CD8-positive, alpha-beta memory T cell (primary cell): ENCODE results near the gene VWA8. TPM values are rescaled to one million over a fixed set of nuclear protein-coding genes. Genes with fewer than 3 reads are reported as not detected.

Experiments
- CTCF ChIA-PET: fragments of 350-600 bp; sonication (Branson Sonifier 250); formaldehyde crosslinking; loops from one replicate; lab custom pipeline; 2021; ENCODE audit warnings: antibody characterized with exemption; lab: Charles Lee
- POLR2A ChIA-PET: fragments of 350-600 bp; sonication (Branson Sonifier 250); formaldehyde crosslinking; loops from one replicate; lab custom pipeline; 2021; ENCODE audit warnings: antibody characterized with exemption; lab: Charles Lee
- DNase-seq, 5 donors: peaks; one replicate each; pipeline versions ENCODE4 v3.0.0 to v3.0.0-alpha.2; 2020 to 2022; ENCODE audit warnings: mixed read lengths in 1 of 5
- H3K27ac ChIP-seq: one replicate; pipeline ENCODE4 v1.7.0; 2013; ENCODE audit warnings: low read depth, mild to moderate bottlenecking, low read length, moderate library complexity
- H3K27me3 ChIP-seq: 2 replicates; pipeline ENCODE4 v1.7.0; 2013; ENCODE audit warnings: low read length, mild to moderate bottlenecking; ENCODE audit not compliant: insufficient read depth, poor library complexity, severe bottlenecking
- H3K36me3 ChIP-seq: 2 replicates; pipeline ENCODE4 v1.7.0; 2013; ENCODE audit warnings: mild to moderate bottlenecking, low read length, moderate library complexity; ENCODE audit not compliant: insufficient read depth
- H3K4me1 ChIP-seq: 2 replicates; pipeline ENCODE4 v1.7.0; 2013; ENCODE audit warnings: mild to moderate bottlenecking, low read length, moderate library complexity; ENCODE audit not compliant: insufficient read depth
- H3K4me3 ChIP-seq: 2 replicates; pipeline ENCODE4 v1.7.0; 2013; ENCODE audit warnings: mild to moderate bottlenecking, low read length
- H3K9me3 ChIP-seq: 2 replicates; pipeline ENCODE4 v1.7.0; 2013; ENCODE audit warnings: mild to moderate bottlenecking, low read length
- H3K27ac Mint-ChIP-seq, 8 donors: one replicate each; pipeline ENCODE4 v1.8.0; 2020 to 2021; ENCODE audit warnings: mixed read lengths in 8 of 8, mild to moderate bottlenecking in 6 of 8, inconsistent platforms in 3 of 8, moderate library complexity in 3 of 8
- H3K27me3 Mint-ChIP-seq, 2 donors: one replicate each; pipeline ENCODE4 v1.8.0; 2020 to 2021; ENCODE audit warnings: mixed read lengths in 2 of 2, mild to moderate bottlenecking in 1 of 2, moderate library complexity in 1 of 2
- H3K36me3 Mint-ChIP-seq, 3 donors: one replicate each; pipeline ENCODE4 v1.8.0; 2020 to 2021; ENCODE audit warnings: mixed read lengths in 3 of 3, inconsistent platforms in 1 of 3, mild to moderate bottlenecking in 1 of 3
- H3K4me1 Mint-ChIP-seq, 3 donors: one replicate each; pipeline ENCODE4 v1.8.0; 2020 to 2021; ENCODE audit warnings: mixed read lengths in 3 of 3, inconsistent platforms in 1 of 3, mild to moderate bottlenecking in 1 of 3
- H3K4me3 Mint-ChIP-seq, 7 donors: one replicate each; pipeline ENCODE4 v1.8.0; 2020 to 2021; ENCODE audit warnings: mixed read lengths in 7 of 7, mild to moderate bottlenecking in 6 of 7, moderate library complexity in 4 of 7, inconsistent platforms in 2 of 7
- H3K9me3 Mint-ChIP-seq, 5 donors: one replicate each; pipeline ENCODE4 v1.8.0; 2020 to 2022; ENCODE audit warnings: mixed read lengths in 5 of 5, mild to moderate bottlenecking in 3 of 5, moderate library complexity in 2 of 5, inconsistent platforms in 1 of 5
- polyA plus RNA-seq: library from polyadenylated mRNA; unstranded; fragments of 300-500 nt; fragmentation: Illumina TruSeq; gene quantifications from one replicate; pipeline ENCODE4 v1.2.3, GENCODE V29; 2021
- total RNA-seq, 2 experiments: library from RNA; stranded (reverse); gene quantifications; one replicate each; pipeline ENCODE4 v1.2.3, GENCODE V29; 2021

VWA8 gene
- total and polyA plus RNA-seq, 3 experiments from 2014 or later, result 6.9 to 21.3 (median 21.2) TPM

DNA sequence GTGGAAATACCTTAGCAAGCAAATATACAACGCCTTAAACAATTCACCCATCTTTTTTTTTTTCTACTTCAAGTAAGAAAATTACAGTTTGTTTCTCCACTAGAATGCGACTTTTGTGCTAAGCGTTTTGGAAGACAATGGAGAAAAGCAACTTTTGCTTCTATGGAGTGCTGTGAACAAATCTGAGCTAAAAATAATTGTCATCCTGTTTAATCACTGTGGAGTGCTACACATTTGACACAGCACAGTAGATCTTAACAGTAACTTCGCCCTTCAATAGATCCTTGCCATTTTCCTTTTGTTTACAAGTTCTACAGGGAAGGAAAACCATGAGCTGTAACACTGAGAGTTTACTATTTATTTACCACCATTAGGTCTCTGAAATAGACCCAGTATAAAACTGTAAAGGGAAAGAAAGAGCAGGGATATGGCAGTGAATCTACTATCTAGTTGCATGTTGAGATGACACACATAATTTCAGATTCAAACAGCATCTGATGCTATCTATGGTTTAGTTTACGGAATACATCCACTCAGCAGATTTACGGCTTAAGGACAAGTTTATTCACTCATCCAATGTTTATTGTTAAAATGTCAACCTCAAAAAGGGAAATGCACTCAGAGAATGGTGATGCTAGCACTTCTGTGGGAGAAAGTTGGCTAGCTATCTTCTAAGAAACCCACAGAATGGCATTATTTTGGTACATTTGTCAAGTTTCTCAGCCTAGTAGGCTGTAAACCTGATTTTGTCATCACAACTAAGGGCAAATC is 175.3 kb downstream of the VWA8 start:
- Mint-ChIP-seq H3K27ac (no peak overlapping the region), H3K4me1 (no peaks in the 10 kb centered on the region), H3K9me3 (no peaks in the 10 kb centered on the region), H3K27me3 (no peaks in the 10 kb centered on the region), H3K4me3 (no peak overlapping the region), H3K36me3 (peaks cover 0 to 14% (median 8%) of the 10 kb centered on the region in 3 donors)
- Histone ChIP-seq H3K36me3 (no peaks in the 10 kb centered on the region), H3K27me3 (no peaks in the 10 kb centered on the region), H3K27ac (no peak overlapping the region), H3K9me3 (no peaks in the 10 kb centered on the region), H3K4me3 (no peak overlapping the region), H3K4me1 (no peaks in the 10 kb centered on the region)
- DNase-seq, result no peak
- CTCF ChIA-PET, result interaction anchor here (0.9 kb wide), 1 partner anchor 20 kb away, joined by 3 read pairs; no protein-coding TSS in a partner anchor
- POLR2A ChIA-PET, result no interaction called here

DNA sequence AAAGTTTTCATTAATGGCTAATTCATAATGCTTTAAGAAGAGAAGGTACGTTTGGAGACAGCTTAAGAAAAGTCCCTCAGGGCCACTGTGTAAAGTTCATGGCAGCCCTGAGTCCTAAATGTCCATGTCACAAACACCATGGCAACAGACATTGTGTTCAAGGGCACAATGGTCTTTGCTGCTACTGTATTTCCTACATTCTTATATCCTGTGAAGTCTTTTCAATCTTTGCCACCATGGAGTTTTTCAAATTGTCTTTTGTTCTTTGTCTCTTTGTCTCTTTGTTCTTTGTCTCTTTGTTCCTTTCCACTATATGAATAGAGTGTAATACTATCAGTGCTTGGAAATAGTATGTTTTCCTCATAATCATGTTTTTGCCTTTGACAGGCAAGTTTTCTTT is 178.8 kb downstream of the VWA8 start:
- Mint-ChIP-seq H3K27me3 (no peaks in the 10 kb centered on the region), H3K9me3 (no peaks in the 10 kb centered on the region), H3K4me3 (no peak overlapping the region), H3K27ac (no peak overlapping the region), H3K4me1 (no peaks in the 10 kb centered on the region), H3K36me3 (peaks cover 6 to 24% (median 6%) of the 10 kb centered on the region in 3 donors)
- CTCF ChIA-PET, result no interaction called here
- Histone ChIP-seq H3K9me3 (no peaks in the 10 kb centered on the region), H3K27ac (no peak overlapping the region), H3K36me3 (no peaks in the 10 kb centered on the region), H3K4me1 (no peaks in the 10 kb centered on the region), H3K4me3 (no peak overlapping the region), H3K27me3 (no peaks in the 10 kb centered on the region)
- no peak for DNase-seq
- POLR2A ChIA-PET, result no interaction called here

DNA sequence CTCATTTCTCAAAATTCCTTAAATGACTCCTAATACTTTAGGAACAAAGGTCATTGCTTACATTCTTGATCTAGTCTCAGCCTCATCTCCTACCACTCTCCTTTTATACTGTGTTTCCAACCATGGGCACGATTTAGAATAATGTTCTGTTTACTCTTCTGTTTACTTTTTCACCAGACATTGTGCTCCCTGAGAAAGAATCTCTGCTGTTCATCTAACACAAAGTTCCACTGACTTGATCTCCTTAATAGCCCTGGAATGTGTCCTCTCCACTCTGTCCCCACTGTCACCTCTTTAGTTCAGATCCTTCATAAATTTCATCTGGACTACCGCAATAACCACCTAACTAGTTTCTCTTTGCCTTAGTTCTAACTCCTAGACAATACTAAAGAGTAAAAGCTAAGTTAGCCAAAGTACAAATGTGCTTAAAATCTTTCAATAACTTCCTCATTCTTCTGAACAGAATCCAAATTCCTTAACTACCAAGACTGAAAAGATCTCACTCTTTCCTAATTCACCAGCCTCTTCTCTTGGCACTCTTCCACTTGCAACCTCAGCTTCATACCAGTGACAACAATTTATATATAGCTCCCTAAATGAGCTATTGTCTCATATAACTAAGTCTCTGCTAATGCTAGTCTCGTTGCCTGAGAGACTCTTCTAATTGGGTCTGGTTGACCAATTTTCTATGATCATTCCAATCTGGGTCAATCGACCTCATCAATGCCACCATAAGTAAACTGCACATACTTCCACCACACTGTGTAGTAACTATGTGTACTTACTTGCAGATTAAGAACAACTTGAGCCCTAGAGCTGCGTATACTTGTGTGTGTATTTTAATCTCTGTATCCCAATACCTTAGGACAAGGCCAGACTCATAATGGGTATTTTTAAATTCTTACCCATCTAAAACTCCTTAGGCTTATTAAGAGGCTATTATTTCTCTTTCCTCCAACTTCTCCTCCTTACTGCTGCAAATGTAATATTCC is 179.9 kb downstream of the VWA8 start:
- POLR2A ChIA-PET, result no interaction called here

DNA sequence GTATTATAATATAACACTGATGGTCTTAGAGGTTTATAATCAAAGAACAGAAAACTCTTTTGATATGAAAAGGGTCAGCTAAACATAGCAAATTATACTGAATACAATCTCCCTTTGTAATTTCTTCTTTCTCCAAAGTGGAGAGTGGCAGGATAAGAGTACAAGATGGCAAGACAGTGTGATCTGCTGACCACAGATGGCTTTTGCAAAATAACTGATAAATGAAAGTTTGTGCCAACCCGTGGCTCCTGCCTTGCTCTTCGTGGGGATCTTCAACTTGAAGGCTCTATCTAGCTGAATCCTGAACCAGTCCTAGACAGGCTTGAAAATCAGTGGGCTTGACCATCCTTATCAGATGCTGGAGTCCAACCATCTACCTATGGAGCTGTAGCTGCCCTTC is 185.7 kb downstream of the VWA8 start:
- peak overlapping the region in 2 of 8 donors; percentile 2 to 16 for H3K27ac Mint-ChIP-seq
- H3K4me1 ChIP-seq, result no peaks in the 10 kb centered on the region
- H3K4me3 ChIP-seq, result no peak overlapping the region
- H3K4me3 Mint-ChIP-seq, result no peak overlapping the region
- H3K9me3 ChIP-seq, result no peaks in the 10 kb centered on the region
- H3K27me3 ChIP-seq, result no peaks in the 10 kb centered on the region
- no peak overlapping the region for H3K27ac ChIP-seq
- H3K9me3 Mint-ChIP-seq, result no peaks in the 10 kb centered on the region
- peaks cover 8 to 43% (median 16%) of the 10 kb centered on the region in 3 donors for H3K36me3 Mint-ChIP-seq
- H3K4me1 Mint-ChIP-seq, result no peaks in the 10 kb centered on the region
- no peaks in the 10 kb centered on the region for H3K27me3 Mint-ChIP-seq
- H3K36me3 ChIP-seq, result no peaks in the 10 kb centered on the region
- POLR2A ChIA-PET, result no interaction called here
- CTCF ChIA-PET, result no interaction called here
- DNase-seq, result no peak

More for the DNA sequence above, 179.9 kb downstream of the VWA8 start:
- no peak overlapping the region for H3K4me3 ChIP-seq
- no peak overlapping the region for H3K27ac ChIP-seq
- no peaks in the 10 kb centered on the region for H3K27me3 ChIP-seq
- H3K27ac Mint-ChIP-seq, result no peak overlapping the region
- no peaks in the 10 kb centered on the region for H3K36me3 ChIP-seq
- no peaks in the 10 kb centered on the region for H3K27me3 Mint-ChIP-seq
- no peaks in the 10 kb centered on the region for H3K9me3 ChIP-seq
- H3K4me1 Mint-ChIP-seq, result no peaks in the 10 kb centered on the region
- CTCF ChIA-PET, result interaction anchor here (1.4 kb wide), 1 partner anchor 17 kb away, joined by 3 read pairs; no protein-coding TSS in a partner anchor
- DNase-seq, result no peak
- no peak overlapping the region for H3K4me3 Mint-ChIP-seq
- H3K4me1 ChIP-seq, result no peaks in the 10 kb centered on the region
- H3K9me3 Mint-ChIP-seq, result no peaks in the 10 kb centered on the region
- H3K36me3 Mint-ChIP-seq, result peaks cover 6 to 23% (median 8%) of the 10 kb centered on the region in 3 donors

DNA sequence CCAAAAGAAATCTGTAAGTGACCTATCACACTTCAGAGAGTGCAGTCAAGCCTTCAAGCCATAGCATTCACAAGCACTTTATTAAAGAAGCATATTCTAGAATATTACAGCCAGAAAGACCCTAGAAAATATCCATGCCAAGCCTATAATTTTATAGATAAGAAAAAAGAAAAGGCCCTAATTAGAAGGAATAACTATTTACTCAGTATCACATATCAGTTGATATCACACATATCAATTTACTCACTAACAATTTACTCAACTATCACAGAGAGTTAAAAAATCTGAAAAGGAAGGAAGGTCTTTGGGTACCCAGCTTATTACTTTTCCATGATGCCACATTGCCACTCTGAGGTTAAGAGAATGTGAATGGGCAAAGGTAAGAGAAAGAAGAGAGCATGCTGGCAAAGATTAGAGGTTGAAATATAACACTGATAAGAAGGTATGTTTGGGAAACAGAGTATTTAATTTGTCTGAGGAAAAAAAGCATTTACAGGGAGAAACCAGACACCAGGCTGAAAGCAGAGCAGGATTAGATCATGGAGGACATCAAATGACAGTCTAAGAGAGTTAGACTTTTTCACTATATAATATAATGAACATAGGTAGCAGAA is 186.2 kb downstream of the VWA8 start:
- Mint-ChIP-seq H3K27ac (peak overlapping the region in 2 of 8 donors; percentile 24 to 28), H3K27me3 (no peaks in the 10 kb centered on the region), H3K36me3 (peaks cover 8 to 45% (median 16%) of the 10 kb centered on the region in 3 donors), H3K4me3 (no peak overlapping the region), H3K4me1 (no peaks in the 10 kb centered on the region), H3K9me3 (no peaks in the 10 kb centered on the region)
- Histone ChIP-seq H3K4me1 (no peaks in the 10 kb centered on the region), H3K4me3 (no peak overlapping the region), H3K27me3 (no peaks in the 10 kb centered on the region), H3K36me3 (no peaks in the 10 kb centered on the region), H3K9me3 (no peaks in the 10 kb centered on the region), H3K27ac (no peak overlapping the region)
- no peak for DNase-seq
- ChIA-PET POLR2A (no interaction called here), CTCF (no interaction called here)

DNA sequence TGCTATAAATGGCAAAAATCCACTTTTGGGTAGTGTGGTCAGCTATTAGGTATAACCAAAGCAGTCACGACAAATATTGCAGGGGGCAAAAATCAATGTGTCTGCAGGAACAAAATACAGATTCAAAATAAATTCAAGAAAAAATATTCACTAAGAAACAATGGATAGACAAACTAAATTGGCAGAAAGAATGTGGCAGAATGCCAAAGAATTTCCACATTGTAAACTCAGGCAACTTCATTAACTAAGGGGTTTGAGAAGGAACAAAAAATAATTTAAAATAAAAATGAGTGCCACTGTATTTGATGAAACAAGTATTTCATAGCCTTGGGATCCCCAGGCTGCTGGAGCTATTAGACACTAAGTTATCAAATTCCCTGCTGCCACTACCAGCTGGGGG is 193.1 kb downstream of the VWA8 start:
- H3K36me3 ChIP-seq, result no peaks in the 10 kb centered on the region
- no peaks in the 10 kb centered on the region for H3K4me1 ChIP-seq
- H3K9me3 Mint-ChIP-seq, result no peaks in the 10 kb centered on the region
- no peaks in the 10 kb centered on the region for H3K27me3 Mint-ChIP-seq
- no peak for DNase-seq
- no peak overlapping the region for H3K4me3 Mint-ChIP-seq
- no peak overlapping the region for H3K27ac ChIP-seq
- H3K4me3 ChIP-seq, result no peak overlapping the region
- POLR2A ChIA-PET, result no interaction called here
- no peak overlapping the region for H3K27ac Mint-ChIP-seq
- H3K4me1 Mint-ChIP-seq, result peaks cover 0 to 26% (median 10%) of the 10 kb centered on the region in 3 donors
- H3K9me3 ChIP-seq, result no peaks in the 10 kb centered on the region
- peaks cover 6 to 28% (median 10%) of the 10 kb centered on the region in 3 donors for H3K36me3 Mint-ChIP-seq
- CTCF ChIA-PET, result no interaction called here
- no peaks in the 10 kb centered on the region for H3K27me3 ChIP-seq

DNA sequence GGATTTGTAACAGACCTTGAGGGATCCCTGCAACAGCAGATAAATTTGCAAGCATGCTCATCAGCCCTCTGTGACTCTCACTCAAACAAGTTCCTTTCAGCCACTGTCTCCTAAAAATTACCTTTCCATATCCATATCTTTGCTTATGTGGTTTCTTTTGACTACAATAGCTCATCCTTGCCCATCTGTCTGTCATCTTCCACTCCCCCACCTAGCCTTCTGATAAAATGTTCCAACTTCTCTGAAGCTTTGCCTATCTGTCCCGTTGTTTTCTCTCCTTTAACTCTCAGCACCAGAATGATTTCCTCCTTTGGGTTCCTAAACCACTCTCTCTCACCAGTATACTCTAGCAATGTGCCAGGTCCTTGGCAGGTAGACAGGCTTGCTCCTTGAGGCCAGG is 194.5 kb downstream of the VWA8 start:
- H3K4me3 Mint-ChIP-seq, result no peak overlapping the region
- H3K9me3 ChIP-seq, result no peaks in the 10 kb centered on the region
- H3K9me3 Mint-ChIP-seq, result no peaks in the 10 kb centered on the region
- no peak overlapping the region for H3K4me3 ChIP-seq
- no peaks in the 10 kb centered on the region for H3K27me3 Mint-ChIP-seq
- peaks cover 0 to 26% (median 10%) of the 10 kb centered on the region in 3 donors for H3K4me1 Mint-ChIP-seq
- DNase-seq, result no peak
- POLR2A ChIA-PET, result no interaction called here
- H3K27ac ChIP-seq, result no peak overlapping the region
- no peaks in the 10 kb centered on the region for H3K4me1 ChIP-seq
- peak overlapping the region in 2 of 8 donors; percentile 33 to 44 for H3K27ac Mint-ChIP-seq
- H3K36me3 ChIP-seq, result no peaks in the 10 kb centered on the region
- peaks cover 8 to 35% (median 10%) of the 10 kb centered on the region in 3 donors for H3K36me3 Mint-ChIP-seq
- no peaks in the 10 kb centered on the region for H3K27me3 ChIP-seq
- CTCF ChIA-PET, result no interaction called here
